PC-3 (cell line): ENCODE data around the gene PANK4. TPM values are rescaled to one million over a fixed set of nuclear protein-coding genes. Genes with fewer than 3 reads are reported as not detected.
A peak's percentile ranks its signal among the peaks of the same experiment; 100 is the strongest.

Experiments
- ATAC-seq: fragments of 200-7000 bp; cut with Tn5 transposase; 2 replicates; pipeline ENCODE4 v1.9.1; 2020; ENCODE audit warnings: mild to moderate bottlenecking, moderate library complexity
- BruUV-seq: library from RNA; stranded (reverse); fragments of 400-500 nt; replicated peaks from 2 replicates; lab custom pipeline; 2021; lab: Mats Ljungman, UMichigan
- CTCF ChIA-PET: fragments of 300-600 bp; sonication (Branson Sonifier 250); formaldehyde crosslinking; loops from one replicate; lab custom pipeline; 2022; ENCODE audit warnings: antibody characterized with exemption; lab: Charles Lee
- POLR2A ChIA-PET: fragments of 300-600 bp; sonication (Branson Sonifier 250); formaldehyde crosslinking; loops from one replicate; lab custom pipeline; 2022; ENCODE audit warnings: antibody characterized with exemption; ENCODE audit not compliant: unreplicated experiment; lab: Charles Lee
- DNase-seq: peaks from one replicate; pipeline ENCODE4 v3.0.0-alpha.2; 2015
- H2AFZ ChIP-seq: fragments of 300-600 bp; sonication (generic); 2 replicates; pipeline ENCODE4 v1.6.0; 2016; ENCODE audit warnings: antibody characterized with exemption, low read length
- H3F3A ChIP-seq: fragments of 300-600 bp; sonication (generic); one replicate; pipeline ENCODE4 v1.6.0; 2017; ENCODE audit warnings: antibody characterized with exemption, low read length, control low read depth, mild to moderate bottlenecking; ENCODE audit not compliant: unreplicated experiment
- H3K27ac ChIP-seq: fragments of 300-600 bp; sonication (generic); 2 replicates; pipeline ENCODE4 v1.5.1; 2016; ENCODE audit warnings: mild to moderate bottlenecking, low read length
- H3K27me3 ChIP-seq: fragments of 300-600 bp; sonication (generic); 2 replicates; pipeline ENCODE4 v1.6.1; 2016; ENCODE audit warnings: low read length, mixed read lengths
- H3K36me3 ChIP-seq: fragments of 300-600 bp; sonication (generic); 2 replicates; pipeline ENCODE4 v1.6.1; 2016; ENCODE audit warnings: low read depth, mixed run types, low read length, mixed read lengths
- H3K4me1 ChIP-seq: fragments of 300-600 bp; sonication (generic); 2 replicates; pipeline ENCODE4 v1.5.1; 2016; ENCODE audit warnings: low read length; ENCODE audit not compliant: insufficient read depth
- H3K4me2 ChIP-seq: fragments of 300-600 bp; sonication (generic); 2 replicates; pipeline ENCODE4 v1.6.0; 2016; ENCODE audit warnings: low read length
- H3K4me3 ChIP-seq: fragments of 300-600 bp; sonication (generic); 2 replicates; pipeline ENCODE4 v1.5.1; 2016; ENCODE audit warnings: mild to moderate bottlenecking, low read length, mixed read lengths
- H3K79me2 ChIP-seq: fragments of 300-600 bp; sonication (generic); 2 replicates; pipeline ENCODE4 v1.6.1; 2017; ENCODE audit warnings: low read length, mixed read lengths
- H3K9ac ChIP-seq: fragments of 300-600 bp; sonication (generic); 2 replicates; pipeline ENCODE4 v1.6.0; 2016; ENCODE audit warnings: mild to moderate bottlenecking, low read length
- H3K9me2 ChIP-seq: fragments of 300-600 bp; sonication (generic); replicated peaks from 2 replicates; pipeline ENCODE4 v1.6.1; 2016; ENCODE audit warnings: mixed run types, low read length, mixed read lengths
- H3K9me3 ChIP-seq: fragments of 300-600 bp; sonication (generic); 2 replicates; pipeline ENCODE4 v1.6.1; 2016; ENCODE audit warnings: low read length, mixed read lengths
- H4K20me1 ChIP-seq: fragments of 300-600 bp; sonication (generic); 2 replicates; pipeline ENCODE4 v1.6.1; 2016; ENCODE audit warnings: low read length, mixed read lengths
- EZH2 ChIP-seq: fragments of 300-600 bp; sonication (generic); IDR thresholded peaks from one replicate; pipeline ENCODE4 v1.6.1; 2017; ENCODE audit warnings: antibody characterized with exemption, mild to moderate bottlenecking, low read length; ENCODE audit not compliant: unreplicated experiment
- EZH2phosphoT487 ChIP-seq: fragments of 300-600 bp; sonication (generic); IDR thresholded peaks from 2 replicates; pipeline ENCODE4 v1.6.1; 2018; ENCODE audit warnings: mild to moderate bottlenecking, antibody characterized with exemption, low read length, borderline replicate concordance
- intact Hi-C: fragments of 100-400 bp; cut with micrococcal nuclease; formaldehyde crosslinking; loops from 2 replicates; pipeline ENCODE4 v1.9.0; 2023
- total RNA-seq: library from RNA; depleted of rRNA; stranded (reverse); fragments of >200 nt; gene quantifications from 2 replicates; pipeline ENCODE4 v1.2.3, GENCODE V29; 2014
- TF ChIP-seq, protein P1 (sequence below): fragments of 300-600 bp; sonication (generic); conservative IDR thresholded peaks from 2 replicates; pipeline ENCODE4 v1.5.1; 2017; ENCODE audit warnings: antibody characterized with exemption, low read depth, mild to moderate bottlenecking, low read length

The PANK4 gene
- total RNA-seq, 1 experiment from 2014 or later: 69.4 TPM

DNA sequence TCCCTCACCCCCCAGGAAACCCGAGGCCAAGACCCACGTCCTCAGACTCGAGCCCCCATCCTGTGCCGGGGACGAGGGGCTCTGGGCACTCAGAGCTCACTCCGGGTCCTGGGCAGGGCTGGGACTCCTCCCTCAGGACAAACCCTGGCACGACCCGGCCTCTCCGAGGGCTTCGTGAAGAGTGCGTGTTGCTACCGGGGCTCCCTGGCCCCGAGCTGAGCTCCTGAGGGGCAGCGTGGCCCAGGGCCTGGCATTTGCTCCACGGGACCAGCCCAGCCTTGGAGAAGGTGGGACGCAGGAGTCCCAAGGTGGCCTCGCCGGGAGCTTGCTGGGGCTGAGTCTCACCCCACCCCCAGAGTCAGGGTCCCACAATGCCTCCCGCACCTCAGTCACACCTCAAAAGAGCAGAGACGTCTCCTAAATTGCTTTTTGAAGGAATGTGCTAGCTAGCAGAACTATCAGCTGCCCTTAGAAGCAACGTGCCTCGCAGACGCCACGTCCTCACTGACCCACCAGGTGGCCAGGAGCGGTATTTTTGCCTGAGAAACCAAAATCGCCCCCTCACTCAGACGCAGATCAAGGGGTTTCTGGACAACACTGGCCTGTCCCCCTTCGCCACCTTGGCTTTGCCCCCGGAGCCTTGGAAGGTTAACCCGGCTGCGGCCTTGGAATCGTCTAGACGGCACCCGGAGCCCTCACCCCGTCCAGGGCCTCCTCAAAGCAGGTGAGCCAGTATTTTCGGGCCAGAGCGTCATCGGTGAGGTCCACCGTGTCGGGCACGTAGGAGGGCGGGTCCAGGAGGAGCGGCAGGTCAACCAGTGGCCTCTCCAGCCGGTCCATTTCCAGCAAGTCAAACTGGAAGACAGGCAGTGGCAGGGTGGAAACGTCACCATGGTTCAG lies 11.3 kb downstream of the PANK4 start:
- Histone ChIP-seq H3K36me3 (peaks cover 67% of the 10 kb centered on the region), H3K27me3 (no peaks in the 10 kb centered on the region), H3K27ac (no peak overlapping the region), H3K9me3 (no peaks in the 10 kb centered on the region), H3K4me3 (no peak overlapping the region), H4K20me1 (no peaks in the 10 kb centered on the region), H3K9me2 (no peaks in the 10 kb centered on the region), H3K4me1 (no peaks in the 10 kb centered on the region), H3F3A (no peaks in the 10 kb centered on the region), H3K79me2 (no peaks in the 10 kb centered on the region), H3K9ac (no peak overlapping the region), H3K4me2 (no peak overlapping the region), H2AFZ (no peak overlapping the region)
- TF ChIP-seq EZH2phosphoT487 (no peak), EZH2 (no peak)
- TF ChIP-seq, protein P1, sequence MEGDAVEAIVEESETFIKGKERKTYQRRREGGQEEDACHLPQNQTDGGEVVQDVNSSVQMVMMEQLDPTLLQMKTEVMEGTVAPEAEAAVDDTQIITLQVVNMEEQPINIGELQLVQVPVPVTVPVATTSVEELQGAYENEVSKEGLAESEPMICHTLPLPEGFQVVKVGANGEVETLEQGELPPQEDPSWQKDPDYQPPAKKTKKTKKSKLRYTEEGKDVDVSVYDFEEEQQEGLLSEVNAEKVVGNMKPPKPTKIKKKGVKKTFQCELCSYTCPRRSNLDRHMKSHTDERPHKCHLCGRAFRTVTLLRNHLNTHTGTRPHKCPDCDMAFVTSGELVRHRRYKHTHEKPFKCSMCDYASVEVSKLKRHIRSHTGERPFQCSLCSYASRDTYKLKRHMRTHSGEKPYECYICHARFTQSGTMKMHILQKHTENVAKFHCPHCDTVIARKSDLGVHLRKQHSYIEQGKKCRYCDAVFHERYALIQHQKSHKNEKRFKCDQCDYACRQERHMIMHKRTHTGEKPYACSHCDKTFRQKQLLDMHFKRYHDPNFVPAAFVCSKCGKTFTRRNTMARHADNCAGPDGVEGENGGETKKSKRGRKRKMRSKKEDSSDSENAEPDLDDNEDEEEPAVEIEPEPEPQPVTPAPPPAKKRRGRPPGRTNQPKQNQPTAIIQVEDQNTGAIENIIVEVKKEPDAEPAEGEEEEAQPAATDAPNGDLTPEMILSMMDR: peak; percentile 51
- ChIA-PET POLR2A (no interaction called here), CTCF (interaction anchor here (0.6 kb wide), 1 partner anchor 32 kb away, joined by 4 read pairs; no protein-coding TSS in a partner anchor)
- ATAC-seq (peak; percentile 37), DNase-seq (no peak)
- intact Hi-C loops: no loop called here
- no TSS peak for BruUV-seq

DNA sequence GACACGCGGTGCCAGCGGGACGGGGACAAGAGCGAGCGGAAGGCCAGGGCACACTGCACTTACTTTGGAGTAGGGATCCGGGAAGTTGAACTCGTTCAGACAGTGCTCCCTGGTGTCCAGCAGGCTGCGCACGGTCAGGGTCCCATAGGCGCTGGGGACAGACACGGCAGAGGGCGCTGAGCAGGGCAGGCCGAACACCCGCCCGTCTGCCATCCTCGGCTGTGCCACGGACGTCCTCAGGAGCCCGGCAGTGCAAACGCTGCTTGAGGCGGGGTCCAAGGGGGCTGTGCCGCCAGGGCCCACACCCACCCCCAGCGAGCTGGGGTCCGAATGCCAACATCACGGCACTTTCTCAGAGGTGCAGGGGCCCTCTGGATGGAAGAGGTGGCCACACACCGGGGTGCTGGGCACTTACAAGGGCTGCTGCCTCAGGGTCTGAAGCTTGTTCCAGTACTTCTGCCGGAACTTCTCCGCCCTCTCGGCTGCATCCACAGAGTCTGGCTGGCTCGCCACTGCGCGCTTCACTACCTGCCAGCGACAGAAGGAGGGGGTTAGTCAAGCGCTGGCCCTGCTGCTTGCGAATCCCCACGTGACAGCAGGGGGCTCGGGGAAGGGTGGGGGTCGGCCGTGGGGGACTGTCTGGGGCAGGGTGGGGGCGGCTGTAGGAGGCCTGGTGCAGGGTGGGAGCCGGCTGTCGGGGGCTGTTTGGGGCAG lies 12.3 kb downstream of the PANK4 start:
- peaks cover 72% of the 10 kb centered on the region for H3K36me3 ChIP-seq
- H3F3A ChIP-seq: no peaks in the 10 kb centered on the region
- intact Hi-C loops: no loop called here
- H3K4me3 ChIP-seq: no peak overlapping the region
- no peak for DNase-seq
- H3K27ac ChIP-seq: no peak overlapping the region
- H3K4me2 ChIP-seq: no peak overlapping the region
- POLR2A ChIA-PET: no interaction called here
- no peaks in the 10 kb centered on the region for H3K9me2 ChIP-seq
- CTCF ChIA-PET: no interaction called here
- no peak for ATAC-seq
- no peaks in the 10 kb centered on the region for H3K27me3 ChIP-seq
- no peaks in the 10 kb centered on the region for H3K79me2 ChIP-seq
- no peak for TF ChIP-seq EZH2
- TF ChIP-seq, protein P1: no peak
- no peak for TF ChIP-seq EZH2phosphoT487
- H4K20me1 ChIP-seq: no peaks in the 10 kb centered on the region
- no peak overlapping the region for H2AFZ ChIP-seq
- no peaks in the 10 kb centered on the region for H3K9me3 ChIP-seq
- H3K4me1 ChIP-seq: no peaks in the 10 kb centered on the region
- no TSS peak for BruUV-seq
- H3K9ac ChIP-seq: no peak overlapping the region
